ENCODE measurements around the gene SMG9. TPM values are rescaled to one million over a fixed set of nuclear protein-coding genes. Genes with fewer than 3 reads are reported as not detected.

The SMG9 gene
- total RNA-seq, 1 experiment from 2014 or later, result 52.2 TPM

GRCh38 chr19:43697295-43697694 lies 57.5 kb downstream of the SMG9 start:
- no peak overlapping the region for H4K5ac ChIP-seq (ENCODE audit: insufficient read length, low read depth, low read length)
- no peaks in the 10 kb centered on the region for H4K20me1 ChIP-seq (ENCODE audit: control insufficient read depth, insufficient read depth, insufficient read length)
- H3K18ac ChIP-seq (ENCODE audit: insufficient read length, low read depth, low read length), result no peak overlapping the region
- Mint-ChIP-seq H3K4me1 (peaks cover 0 to 10% of the 10 kb centered on the region in 2 experiments; a peak in 3 of 4 replicates), H3K27me3 (ENCODE audit: low read depth) (peaks cover 61% of the 10 kb centered on the region), H3K4me3 (no peak overlapping the region), H3K36me3 (ENCODE audit: insufficient read depth in 1 of 3, low read depth in 3 of 3) (peaks cover 0 to 2% (median 0%) of the 10 kb centered on the region in 3 experiments; a peak in 1 of 7 replicates), H3K27ac (no peak overlapping the region), H3K9me3 (peaks cover 0 to 5% of the 10 kb centered on the region in 2 experiments; a peak in 3 of 5 replicates)
- H3T11ph ChIP-seq (ENCODE audit: low read length), result no peak overlapping the region
- H3K23me2 ChIP-seq (ENCODE audit: insufficient read length, low read depth, low read length, poor library complexity, severe bottlenecking), result no peaks in the 10 kb centered on the region
- H3K4ac ChIP-seq (ENCODE audit: low read depth, low read length), result no peak overlapping the region
- H3K79me1 ChIP-seq (ENCODE audit: insufficient read depth, low read depth, low read length, poor library complexity, severe bottlenecking), result no peaks in the 10 kb centered on the region
- no peak overlapping the region for H3K14ac ChIP-seq (ENCODE audit: insufficient read depth, low read length)
- H2AK5ac ChIP-seq (ENCODE audit: insufficient read length, low read length), result no peak overlapping the region
- no peak for TF ChIP-seq CTCF (conservative IDR thresholded peaks at IDR 0.05)
- no peak overlapping the region for H4K8ac ChIP-seq (replicated peaks; ENCODE audit: insufficient read length, low read depth, low read length)
- H2BK15ac ChIP-seq (ENCODE audit: low read depth, low read length), result no peak overlapping the region
- no peak overlapping the region for H2BK120ac ChIP-seq (ENCODE audit: low read depth, low read length, poor library complexity, severe bottlenecking)
- no CpG with 5 or more reads among the region's 5 CpGs for WGBS (ENCODE audit: extremely low coverage, insufficient read length, low lambda C conversion rate)
- no peaks in the 10 kb centered on the region for H3K9me3 ChIP-seq (ENCODE audit: control insufficient read depth, low read depth, low read length)
- no peaks in the 10 kb centered on the region for H3K79me2 ChIP-seq (ENCODE audit: insufficient read depth, low read length)
- no peak overlapping the region for H2AFZ ChIP-seq (ENCODE audit: low read length)
- H3K23ac ChIP-seq (ENCODE audit: insufficient read length, low read depth, low read length), result no peak overlapping the region
- H2BK5ac ChIP-seq (ENCODE audit: insufficient read length, low read length), result no peak overlapping the region
- no peak overlapping the region for H4K91ac ChIP-seq (ENCODE audit: insufficient read length, low read depth, low read length)
- no peaks in the 10 kb centered on the region for H3K27me3 ChIP-seq (ENCODE audit: insufficient read depth, low read length)
- no peak overlapping the region for H2BK20ac ChIP-seq (ENCODE audit: low read depth, low read length, poor library complexity, severe bottlenecking)
- no peak overlapping the region for H3K56ac ChIP-seq (ENCODE audit: insufficient read length, low read depth, low read length)
- no peak overlapping the region for H2BK12ac ChIP-seq (ENCODE audit: insufficient read length, low read depth, low read length)
- no peak for DNase-seq
- H3K4me1 ChIP-seq (ENCODE audit: insufficient read depth, low read length), result no peaks in the 10 kb centered on the region
- H3K27ac ChIP-seq (ENCODE audit: insufficient read length, low read depth, low read length), result no peak overlapping the region
- no peak overlapping the region for H3K9ac ChIP-seq (ENCODE audit: extremely low read depth, insufficient read length, low read length)
- H3K4me2 ChIP-seq (ENCODE audit: insufficient read depth, insufficient read length, low read length), result no peak overlapping the region

Data from H9 (cell line).